Measurements from ENCODE around the gene VWCE.

- no peak for TF ChIP-seq CTCF (IDR thresholded peaks at IDR 0.05)
- TF ChIP-seq POLR2A (IDR thresholded peaks at IDR 0.05), result no peak
Measured at GRCh38 chr11:61280883-61281580, 14.1 kb downstream of the VWCE start.

All from right lobe of liver (tissue), 4 donors.